WTC11 (cell line): ENCODE data around the gene BPGM. TPM values are rescaled to one million over a fixed set of nuclear protein-coding genes. Genes with fewer than 3 reads are reported as not detected.

ENCODE experiments used
- ATAC-seq: fragments of 200-7000 bp; cut with Tn5 transposase; 2 replicates; pipeline ENCODE4 v1.10.0; 2021; ENCODE audit warnings: mild to moderate bottlenecking, moderate library complexity
- CTCF ChIA-PET: fragments of 300-600 bp; sonication (Branson Sonifier 250); formaldehyde crosslinking; loops from one replicate; lab custom pipeline; 2021; ENCODE audit warnings: antibody characterized with exemption; lab: Charles Lee
- POLR2A ChIA-PET: fragments of 350-600 bp; sonication (Branson Sonifier 250); formaldehyde crosslinking; loops from one replicate; lab custom pipeline; 2021; ENCODE audit warnings: antibody characterized with exemption; lab: Charles Lee
- DNase-seq: peaks from one replicate; pipeline ENCODE4 v3.0.0; 2021; ENCODE audit warnings: low spot score
- H3K27ac Mint-ChIP-seq: 2 replicates; pipeline ENCODE4 v1.8.0; 2021; ENCODE audit warnings: mixed read lengths
- H3K27me3 Mint-ChIP-seq: 2 replicates; pipeline ENCODE4 v1.8.0; 2021; ENCODE audit warnings: low read depth, mild to moderate bottlenecking, moderate library complexity, mixed read lengths
- H3K36me3 Mint-ChIP-seq: 2 replicates; pipeline ENCODE4 v1.8.0; 2021; ENCODE audit warnings: mixed read lengths
- H3K4me1 Mint-ChIP-seq: 2 replicates; pipeline ENCODE4 v1.8.0; 2022; ENCODE audit warnings: mixed read lengths
- H3K4me3 Mint-ChIP-seq: 2 replicates; pipeline ENCODE4 v1.8.0; 2021; ENCODE audit warnings: mild to moderate bottlenecking, moderate library complexity, mixed read lengths
- H3K9me3 Mint-ChIP-seq: 2 replicates; pipeline ENCODE4 v1.8.0; 2021; ENCODE audit warnings: mixed read lengths
- AFF4 ChIP-seq: sonication (generic); formaldehyde crosslinking; IDR thresholded peaks from 2 replicates; pipeline ENCODE4 v1.8.1; 2023; ENCODE audit warnings: mild to moderate bottlenecking, missing genetic modification reagents, borderline replicate concordance
- ATF1 ChIP-seq: sonication (generic); formaldehyde crosslinking; IDR thresholded peaks from 2 replicates; pipeline ENCODE4 v1.8.1; 2023; ENCODE audit warnings: mild to moderate bottlenecking, moderate library complexity, missing genetic modification reagents
- CBFB ChIP-seq: sonication (generic); formaldehyde crosslinking; IDR thresholded peaks from 2 replicates; pipeline ENCODE4 v1.8.1; 2022; ENCODE audit warnings: mild to moderate bottlenecking, low read depth, missing genetic modification reagents
- CREB1 ChIP-seq: sonication (generic); formaldehyde crosslinking; IDR thresholded peaks from 2 replicates; pipeline ENCODE4 v1.8.0; 2023; ENCODE audit warnings: mild to moderate bottlenecking, missing genetic modification reagents
- FOXJ3 ChIP-seq: sonication (generic); formaldehyde crosslinking; IDR thresholded peaks from 2 replicates; pipeline ENCODE4 v1.9.0; 2021; ENCODE audit warnings: missing genetic modification reagents, mild to moderate bottlenecking, borderline replicate concordance
- IRF1 ChIP-seq: sonication (generic); formaldehyde crosslinking; IDR thresholded peaks from 2 replicates; pipeline ENCODE4 v1.8.0; 2023; ENCODE audit warnings: missing genetic modification reagents
- MXD4 ChIP-seq: fragments of 250-450 bp; sonication (Bioruptor Pico); IDR thresholded peaks from 2 replicates; pipeline ENCODE4 v1.8.0; 2021; ENCODE audit warnings: mild to moderate bottlenecking, moderate library complexity, borderline replicate concordance
- NFE2L1 ChIP-seq: sonication (generic); formaldehyde crosslinking; IDR thresholded peaks from 2 replicates; pipeline ENCODE4 v1.8.1; 2023; ENCODE audit warnings: missing genetic modification reagents
- NR1H2 ChIP-seq: sonication (generic); formaldehyde crosslinking; IDR thresholded peaks from 2 replicates; pipeline ENCODE4 v1.9.0; 2021; ENCODE audit warnings: mild to moderate bottlenecking, moderate library complexity, missing genetic modification reagents
- NR3C1 ChIP-seq: sonication (generic); formaldehyde crosslinking; conservative IDR thresholded peaks from 2 replicates; pipeline ENCODE4 v1.8.1; 2023; ENCODE audit warnings: low read depth, mild to moderate bottlenecking, missing genetic modification reagents
- PRRX2 ChIP-seq: fragments of 250-450 bp; sonication (Bioruptor Pico); IDR thresholded peaks from 2 replicates; pipeline ENCODE4 v1.8.0; 2021; ENCODE audit warnings: mild to moderate bottlenecking
- TCF7 ChIP-seq: sonication (generic); formaldehyde crosslinking; IDR thresholded peaks from 2 replicates; pipeline ENCODE4 v1.8.0; 2022; ENCODE audit warnings: mild to moderate bottlenecking, low read depth, missing genetic modification reagents, moderate library complexity
- TEAD1 ChIP-seq: sonication (generic); formaldehyde crosslinking; IDR thresholded peaks from 2 replicates; pipeline ENCODE4 v1.8.0; 2022; ENCODE audit warnings: mild to moderate bottlenecking, missing genetic modification reagents
- ZNF396 ChIP-seq: fragments of 250-450 bp; sonication (Bioruptor Pico); IDR thresholded peaks from 2 replicates; pipeline ENCODE4 v1.8.0; 2021; ENCODE audit warnings: mild to moderate bottlenecking, moderate library complexity, borderline replicate concordance
- ZNF423 ChIP-seq: fragments of 250-450 bp; sonication (Bioruptor Pico); IDR thresholded peaks from 2 replicates; pipeline ENCODE4 v2.1.2; 2022; ENCODE audit warnings: mild to moderate bottlenecking, moderate library complexity
- total RNA-seq: library from RNA; stranded (reverse); gene quantifications from 3 replicates; pipeline ENCODE4 v1.2.3, GENCODE V29; 2021
- TF ChIP-seq, protein P1 (sequence below): fragments of 250-450 bp; sonication (Bioruptor Pico); IDR thresholded peaks from 2 replicates; pipeline ENCODE4 v1.9.0; 2021; ENCODE audit warnings: mild to moderate bottlenecking
- TF ChIP-seq, protein P2 (sequence below): sonication (generic); formaldehyde crosslinking; IDR thresholded peaks from 2 replicates; pipeline ENCODE4 v1.8.0; 2022; ENCODE audit warnings: mild to moderate bottlenecking, missing genetic modification reagents
- TF ChIP-seq, protein P3 (sequence below): fragments of 250-450 bp; sonication (Bioruptor Pico); IDR thresholded peaks from 2 replicates; pipeline ENCODE4 v1.9.0; 2021; ENCODE audit warnings: moderate library complexity, mild to moderate bottlenecking, inconsistent platforms, borderline replicate concordance
- TF ChIP-seq, protein P4 (sequence below): sonication (generic); formaldehyde crosslinking; IDR thresholded peaks from 2 replicates; pipeline ENCODE4 v1.8.1; 2023; ENCODE audit warnings: mild to moderate bottlenecking, missing genetic modification reagents, moderate library complexity
- TF ChIP-seq, protein P5 (sequence below): fragments of 250-450 bp; sonication (Bioruptor Pico); IDR thresholded peaks from 2 replicates; pipeline ENCODE4 v1.8.0; 2021; ENCODE audit warnings: mild to moderate bottlenecking

BPGM gene
- total RNA-seq, 1 experiment from 2014 or later: 14.6 TPM

- ATAC-seq (no peak), DNase-seq (no peak)
- TF ChIP-seq ZNF423 (CRISPR knock-in tag) (no peak), AFF4 (CRISPR knock-in tag) (no peak), NR3C1 (no peak), CREB1 (no peak), NFE2L1 (CRISPR knock-in tag) (no peak), ATF1 (CRISPR knock-in tag) (no peak), MXD4 (CRISPR knock-in tag) (no peak), ZNF396 (CRISPR knock-in tag) (no peak), TEAD1 (CRISPR knock-in tag) (no peak)
- TF ChIP-seq, protein P1, sequence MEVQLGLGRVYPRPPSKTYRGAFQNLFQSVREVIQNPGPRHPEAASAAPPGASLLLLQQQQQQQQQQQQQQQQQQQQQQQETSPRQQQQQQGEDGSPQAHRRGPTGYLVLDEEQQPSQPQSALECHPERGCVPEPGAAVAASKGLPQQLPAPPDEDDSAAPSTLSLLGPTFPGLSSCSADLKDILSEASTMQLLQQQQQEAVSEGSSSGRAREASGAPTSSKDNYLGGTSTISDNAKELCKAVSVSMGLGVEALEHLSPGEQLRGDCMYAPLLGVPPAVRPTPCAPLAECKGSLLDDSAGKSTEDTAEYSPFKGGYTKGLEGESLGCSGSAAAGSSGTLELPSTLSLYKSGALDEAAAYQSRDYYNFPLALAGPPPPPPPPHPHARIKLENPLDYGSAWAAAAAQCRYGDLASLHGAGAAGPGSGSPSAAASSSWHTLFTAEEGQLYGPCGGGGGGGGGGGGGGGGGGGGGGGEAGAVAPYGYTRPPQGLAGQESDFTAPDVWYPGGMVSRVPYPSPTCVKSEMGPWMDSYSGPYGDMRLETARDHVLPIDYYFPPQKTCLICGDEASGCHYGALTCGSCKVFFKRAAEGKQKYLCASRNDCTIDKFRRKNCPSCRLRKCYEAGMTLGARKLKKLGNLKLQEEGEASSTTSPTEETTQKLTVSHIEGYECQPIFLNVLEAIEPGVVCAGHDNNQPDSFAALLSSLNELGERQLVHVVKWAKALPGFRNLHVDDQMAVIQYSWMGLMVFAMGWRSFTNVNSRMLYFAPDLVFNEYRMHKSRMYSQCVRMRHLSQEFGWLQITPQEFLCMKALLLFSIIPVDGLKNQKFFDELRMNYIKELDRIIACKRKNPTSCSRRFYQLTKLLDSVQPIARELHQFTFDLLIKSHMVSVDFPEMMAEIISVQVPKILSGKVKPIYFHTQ (CRISPR knock-in tag): no peak
- TF ChIP-seq, protein P2, sequence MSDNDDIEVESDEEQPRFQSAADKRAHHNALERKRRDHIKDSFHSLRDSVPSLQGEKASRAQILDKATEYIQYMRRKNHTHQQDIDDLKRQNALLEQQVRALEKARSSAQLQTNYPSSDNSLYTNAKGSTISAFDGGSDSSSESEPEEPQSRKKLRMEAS (CRISPR knock-in tag): no peak
- TF ChIP-seq, protein P3, sequence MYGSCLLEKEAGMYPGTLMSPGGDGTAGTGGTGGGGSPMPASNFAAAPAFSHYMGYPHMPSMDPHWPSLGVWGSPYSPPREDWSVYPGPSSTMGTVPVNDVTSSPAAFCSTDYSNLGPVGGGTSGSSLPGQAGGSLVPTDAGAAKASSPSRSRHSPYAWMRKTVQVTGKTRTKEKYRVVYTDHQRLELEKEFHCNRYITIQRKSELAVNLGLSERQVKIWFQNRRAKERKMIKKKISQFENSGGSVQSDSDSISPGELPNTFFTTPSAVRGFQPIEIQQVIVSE (CRISPR knock-in tag): no peak
- no peaks in the 10 kb centered on the region for H3K27me3 Mint-ChIP-seq
- CTCF ChIA-PET: interaction anchor here (0.6 to 3.8 kb wide), 27 partner anchors 8 to 291 kb away, joined by 3 to 27 read pairs (median 5); no protein-coding TSS in a partner anchor
- H3K36me3 Mint-ChIP-seq: no peaks in the 10 kb centered on the region
- no peaks in the 10 kb centered on the region for H3K9me3 Mint-ChIP-seq
- POLR2A ChIA-PET: interaction anchor here (0.6 kb wide), 2 partner anchors 20 to 65 kb away, joined by 4 to 5 read pairs; no protein-coding TSS in a partner anchor
- no peak overlapping the region for H3K27ac Mint-ChIP-seq
- H3K4me3 Mint-ChIP-seq: no peak overlapping the region
- no peaks in the 10 kb centered on the region for H3K4me1 Mint-ChIP-seq
Measured at GRCh38 chr7:134723892-134724291, 77.2 kb downstream of the BPGM start.

- POLR2A ChIA-PET: no interaction called here
- H3K36me3 Mint-ChIP-seq: no peaks in the 10 kb centered on the region
- H3K4me3 Mint-ChIP-seq: no peak overlapping the region
- H3K27me3 Mint-ChIP-seq: no peaks in the 10 kb centered on the region
- no peaks in the 10 kb centered on the region for H3K9me3 Mint-ChIP-seq
- H3K27ac Mint-ChIP-seq: no peak overlapping the region
- no peaks in the 10 kb centered on the region for H3K4me1 Mint-ChIP-seq
- CTCF ChIA-PET: interaction anchor here (0.5 to 3.8 kb wide), 37 partner anchors 9 to 906 kb away, joined by 3 to 27 read pairs (median 4); partner anchors contain the start of gene AGBL3
- DNase-seq (peak; percentile 41), ATAC-seq (peak; percentile 99)
- TF ChIP-seq NR1H2 (no peak), ZNF423 (CRISPR knock-in tag) (no peak), IRF1 (no peak), FOXJ3 (CRISPR knock-in tag) (no peak), CBFB (CRISPR knock-in tag) (no peak), PRRX2 (CRISPR knock-in tag) (no peak), TCF7 (CRISPR knock-in tag) (no peak), AFF4 (CRISPR knock-in tag) (no peak), NR3C1 (no peak)
- TF ChIP-seq, protein P4, sequence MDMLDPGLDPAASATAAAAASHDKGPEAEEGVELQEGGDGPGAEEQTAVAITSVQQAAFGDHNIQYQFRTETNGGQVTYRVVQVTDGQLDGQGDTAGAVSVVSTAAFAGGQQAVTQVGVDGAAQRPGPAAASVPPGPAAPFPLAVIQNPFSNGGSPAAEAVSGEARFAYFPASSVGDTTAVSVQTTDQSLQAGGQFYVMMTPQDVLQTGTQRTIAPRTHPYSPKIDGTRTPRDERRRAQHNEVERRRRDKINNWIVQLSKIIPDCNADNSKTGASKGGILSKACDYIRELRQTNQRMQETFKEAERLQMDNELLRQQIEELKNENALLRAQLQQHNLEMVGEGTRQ: no peak
- TF ChIP-seq, protein P5, sequence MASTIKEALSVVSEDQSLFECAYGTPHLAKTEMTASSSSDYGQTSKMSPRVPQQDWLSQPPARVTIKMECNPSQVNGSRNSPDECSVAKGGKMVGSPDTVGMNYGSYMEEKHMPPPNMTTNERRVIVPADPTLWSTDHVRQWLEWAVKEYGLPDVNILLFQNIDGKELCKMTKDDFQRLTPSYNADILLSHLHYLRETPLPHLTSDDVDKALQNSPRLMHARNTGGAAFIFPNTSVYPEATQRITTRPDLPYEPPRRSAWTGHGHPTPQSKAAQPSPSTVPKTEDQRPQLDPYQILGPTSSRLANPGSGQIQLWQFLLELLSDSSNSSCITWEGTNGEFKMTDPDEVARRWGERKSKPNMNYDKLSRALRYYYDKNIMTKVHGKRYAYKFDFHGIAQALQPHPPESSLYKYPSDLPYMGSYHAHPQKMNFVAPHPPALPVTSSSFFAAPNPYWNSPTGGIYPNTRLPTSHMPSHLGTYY: no peak
Measured at GRCh38 chr7:134724606-134725005, 78.0 kb downstream of the BPGM start.
